GM12875 (cell line): Measurements from ENCODE around the gene CPNE9.

Source experiments
- H3K4me3 ChIP-seq: one replicate; pipeline ENCODE4 v1.5.1; 2011; ENCODE audit warnings: low read depth, low read length, control low read depth
- CTCF ChIP-seq: IDR thresholded peaks from 2 replicates; pipeline ENCODE4 v1.5.1; 2011; ENCODE audit warnings: low read depth, mild to moderate bottlenecking, control low read depth, inconsistent platforms, low read length, moderate library complexity, borderline replicate concordance; ENCODE audit not compliant: insufficient read depth

CPNE9 gene

GRCh38 chr3:9777694-9778021 lies 74.0 kb downstream of the CPNE9 start:
- TF ChIP-seq CTCF, result no peak
- H3K4me3 ChIP-seq, result no peak overlapping the region

- no peak overlapping the region for H3K4me3 ChIP-seq
- no peak for TF ChIP-seq CTCF
Measured at GRCh38 chr3:9778143-9779074, 74.8 kb downstream of the CPNE9 start.

GRCh38 chr3:9779075-9779593 lies 75.5 kb downstream of the CPNE9 start:
- no peak overlapping the region for H3K4me3 ChIP-seq

More at GRCh38 chr3:9779075-9779593, 75.5 kb downstream of the CPNE9 start:
- TF ChIP-seq CTCF, result no peak
